NOMO-1 treated with dmso at 0.1 percent for 144 hours (cell line): ENCODE results near the gene MSTN.
"Not testable (repeated sequence)": the region's sequence is repeated elsewhere in the genome, so short reads cannot be mapped to it uniquely, and the experiment has no call there.

Experiments used
- DNase-seq: peaks from one replicate; lab custom pipeline; 2025; ENCODE audit not compliant: unreplicated experiment; lab: John Stamatoyannopoulos, UW

Gene MSTN

GRCh38 chr2:190065839-190066238 lies 3.3 kb upstream of the MSTN start:
- no peak for DNase-seq

- DNase-seq, result no peak
Observed at GRCh38 chr2:190063624-190064023, 1.1 kb upstream of the MSTN start.

- DNase-seq, result no peak
Observed at GRCh38 chr2:190062053-190062452, 476 bp downstream of the MSTN start.

GRCh38 chr2:190060626-190061025 lies 1.9 kb downstream of the MSTN start:
- DNase-seq, result no peak

GRCh38 chr2:190060019-190060418 lies 2.5 kb downstream of the MSTN start:
- no peak for DNase-seq

GRCh38 chr2:190053426-190053825 lies 9.1 kb downstream of the MSTN start:
- no peak for DNase-seq

- no peak for DNase-seq
Observed at GRCh38 chr2:190052307-190052706, 10.2 kb downstream of the MSTN start.

GRCh38 chr2:190051223-190051622 lies 11.3 kb downstream of the MSTN start:
- no peak for DNase-seq

GRCh38 chr2:190050001-190050400 lies 12.5 kb downstream of the MSTN start:
- no peak for DNase-seq

- DNase-seq, result no peak
Observed at GRCh38 chr2:190044866-190045265, 17.7 kb downstream of the MSTN start.

GRCh38 chr2:190043441-190043840 lies 19.1 kb downstream of the MSTN start:
- DNase-seq, result no peak

GRCh38 chr2:190036071-190036470 lies 26.5 kb downstream of the MSTN start:
- no peak for DNase-seq

- DNase-seq, result not testable (repeated sequence)
Observed at GRCh38 chr2:190034417-190034816, 28.1 kb downstream of the MSTN start.

GRCh38 chr2:190031969-190032618 lies 30.4 kb downstream of the MSTN start:
- DNase-seq, result no peak

GRCh38 chr2:190023860-190024259 lies 38.7 kb downstream of the MSTN start:
- no peak for DNase-seq

- DNase-seq, result no peak
Observed at GRCh38 chr2:190020720-190021119, 41.8 kb downstream of the MSTN start.

GRCh38 chr2:190017837-190018236 lies 44.7 kb downstream of the MSTN start:
- no peak for DNase-seq

GRCh38 chr2:190015969-190016368 lies 46.6 kb downstream of the MSTN start:
- DNase-seq, result not testable (repeated sequence)
